BE2C (cell line): ENCODE results near the gene ELANE.

Experiments used
- DNase-seq: peaks from one replicate; pipeline ENCODE4 v3.0.0-alpha.2; 2020
- H3K27me3 ChIP-seq: fragments of 250-450 bp; sonication (Bioruptor Pico); 2 replicates; pipeline ENCODE4 v1.5.1; 2020; ENCODE audit warnings: mild to moderate bottlenecking
- H3K36me3 ChIP-seq: fragments of 250-450 bp; sonication (Bioruptor Pico); 2 replicates; pipeline ENCODE4 v1.5.1; 2020; ENCODE audit warnings: mild to moderate bottlenecking
- H3K4me1 ChIP-seq: fragments of 250-450 bp; sonication (Bioruptor Pico); 2 replicates; pipeline ENCODE4 v1.5.1; 2020
- H3K4me3 ChIP-seq: 2 replicates; pipeline ENCODE4 v1.5.1; 2011; ENCODE audit warnings: low read depth, low read length
- H3K9me3 ChIP-seq: fragments of 250-450 bp; sonication (Bioruptor Pico); 2 replicates; pipeline ENCODE4 v1.5.1; 2020
- CTCF ChIP-seq: IDR thresholded peaks from 2 replicates; pipeline ENCODE4 v1.5.1; 2012; ENCODE audit warnings: mild to moderate bottlenecking, low read depth, low read length

The ELANE gene

GRCh38 chr19:879711-880438 lies 27.8 kb downstream of the ELANE start:
- H3K36me3 ChIP-seq, result peaks cover 33% of the 10 kb centered on the region
- H3K4me3 ChIP-seq, result no peak overlapping the region
- TF ChIP-seq CTCF, result no peak
- peaks cover 4% of the 10 kb centered on the region; the same call in 1 of the 2 replicates for H3K4me1 ChIP-seq
- no peaks in the 10 kb centered on the region for H3K9me3 ChIP-seq
- no peaks in the 10 kb centered on the region for H3K27me3 ChIP-seq
- no peak for DNase-seq

DNA sequence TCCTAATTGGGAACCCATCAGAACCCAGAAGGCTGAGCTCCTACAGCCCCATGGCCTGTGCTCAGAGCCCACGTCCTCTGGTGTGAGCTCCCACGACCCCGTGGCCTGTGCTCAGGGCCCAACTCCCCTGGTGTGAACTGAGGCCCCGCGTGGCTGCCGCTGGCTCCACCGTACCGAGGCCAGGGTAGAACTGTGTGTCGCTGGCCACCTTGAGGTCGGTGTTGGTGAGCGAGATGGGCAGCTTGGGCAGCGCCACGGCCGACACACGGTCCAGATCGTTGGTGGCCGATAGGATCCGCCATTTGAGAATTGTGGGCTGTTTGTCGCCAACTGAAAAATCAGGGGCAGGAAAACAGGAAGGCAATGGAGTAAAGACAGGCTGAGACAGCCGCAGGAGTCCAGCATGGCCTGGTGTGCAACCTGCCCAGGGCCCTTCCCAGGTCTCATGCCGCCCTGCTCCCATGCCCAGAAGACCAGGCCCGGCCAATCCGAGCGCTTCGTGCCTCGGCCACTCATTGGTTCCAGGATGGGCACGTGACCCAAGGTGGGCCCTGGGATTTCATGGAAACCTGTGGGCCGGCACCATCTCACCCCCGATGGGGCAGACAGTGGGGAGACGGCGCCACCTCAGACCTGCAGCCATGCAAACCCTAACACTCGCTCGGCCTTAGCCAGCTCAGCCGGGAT lies 29.4 kb downstream of the ELANE start:
- H3K4me3 ChIP-seq, result no peak overlapping the region
- DNase-seq, result no peak
- no peaks in the 10 kb centered on the region; the same call in 1 of the 2 replicates for H3K27me3 ChIP-seq
- H3K9me3 ChIP-seq, result no peaks in the 10 kb centered on the region
- H3K36me3 ChIP-seq, result peaks cover 44% of the 10 kb centered on the region
- H3K4me1 ChIP-seq, result peaks cover 12% of the 10 kb centered on the region
- TF ChIP-seq CTCF, result no peak

DNA sequence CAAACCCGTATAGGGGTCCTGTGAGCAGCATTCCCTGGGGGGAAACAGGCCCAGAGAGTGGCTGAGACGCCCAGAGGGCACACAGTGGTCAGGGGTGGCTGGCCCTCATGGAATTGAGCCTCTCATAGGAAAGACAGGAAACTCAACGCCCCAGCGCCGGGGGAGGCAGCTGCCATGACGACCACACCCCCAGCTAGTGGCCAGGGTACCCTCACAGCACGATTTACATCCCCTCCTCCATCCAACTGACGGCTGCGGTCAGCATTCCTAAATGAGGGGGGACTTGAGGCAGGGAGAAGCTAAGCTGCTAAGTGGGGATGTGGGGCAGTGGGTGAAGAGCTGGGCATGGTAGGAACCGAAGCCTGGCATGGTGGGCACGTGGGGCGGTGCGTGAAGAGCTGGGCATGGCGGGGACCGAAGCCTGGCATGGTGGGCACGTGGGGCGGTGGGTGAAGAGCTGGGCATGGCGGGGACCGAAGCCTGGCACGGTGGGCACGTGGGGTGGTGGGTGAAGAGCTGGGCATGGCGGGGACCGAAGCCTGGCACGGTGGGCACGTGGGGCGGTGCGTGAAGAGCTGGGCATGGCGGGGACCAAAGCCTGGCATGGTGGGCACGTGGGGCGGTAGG lies 30.9 kb downstream of the ELANE start:
- no peak for TF ChIP-seq CTCF
- no peak for DNase-seq
- Histone ChIP-seq H3K9me3 (no peaks in the 10 kb centered on the region), H3K36me3 (peaks cover 48% of the 10 kb centered on the region), H3K4me1 (peaks cover 16% of the 10 kb centered on the region), H3K27me3 (no peaks in the 10 kb centered on the region; the same call in 1 of the 2 replicates), H3K4me3 (no peak overlapping the region)

GRCh38 chr19:883661-884211 lies 31.6 kb downstream of the ELANE start:
- DNase-seq, result no peak
- TF ChIP-seq CTCF, result no peak
- Histone ChIP-seq H3K9me3 (no peaks in the 10 kb centered on the region), H3K36me3 (peaks cover 52% of the 10 kb centered on the region), H3K27me3 (no peaks in the 10 kb centered on the region; the same call in 1 of the 2 replicates), H3K4me3 (no peak overlapping the region), H3K4me1 (peaks cover 16% of the 10 kb centered on the region)

DNA sequence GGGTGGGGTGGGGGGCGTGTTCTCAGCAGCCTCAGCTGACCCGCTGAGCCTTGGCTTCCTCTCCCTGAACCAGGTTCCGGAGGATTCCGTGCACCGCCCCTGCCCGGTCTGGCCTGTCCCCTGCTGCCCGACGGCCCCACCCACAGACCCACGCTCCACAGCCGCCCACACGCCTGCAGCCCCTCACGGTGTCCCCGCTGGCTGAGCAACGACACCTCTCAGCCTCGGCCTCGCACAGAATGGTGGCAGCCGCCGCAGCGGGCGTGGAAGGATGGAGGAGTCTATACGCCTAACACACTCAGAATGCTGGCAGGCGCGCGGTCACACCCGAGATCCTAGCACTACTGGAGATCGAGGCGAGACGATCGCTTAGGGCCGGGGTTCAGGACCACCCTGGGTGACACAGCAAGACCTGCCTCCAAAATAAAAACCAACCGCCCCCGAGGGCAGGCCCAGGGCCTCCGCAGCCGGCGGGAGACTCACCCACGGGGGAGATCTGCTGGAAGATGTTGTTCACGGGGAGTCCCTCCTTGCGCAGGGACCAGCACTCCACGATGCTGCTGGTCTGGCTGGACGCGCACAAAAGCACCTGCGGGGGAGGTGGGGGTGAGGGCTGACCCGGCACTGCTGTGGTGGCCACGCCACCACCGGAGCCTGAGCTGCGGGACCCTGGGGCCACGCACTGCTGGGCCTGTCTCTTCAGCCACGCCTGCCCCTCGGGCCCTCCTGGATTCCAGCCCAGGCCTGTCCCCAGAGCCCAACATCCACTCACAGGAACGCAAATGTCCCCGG lies 32.5 kb downstream of the ELANE start:
- Histone ChIP-seq H3K36me3 (peaks cover 58% of the 10 kb centered on the region), H3K4me1 (peaks cover 16% of the 10 kb centered on the region), H3K9me3 (no peaks in the 10 kb centered on the region), H3K27me3 (no peaks in the 10 kb centered on the region; the same call in 1 of the 2 replicates), H3K4me3 (no peak overlapping the region)
- DNase-seq, result peak; percentile 49
- no peak for TF ChIP-seq CTCF
